ENCODE measurements around the gene PCNX1. TPM values are rescaled to one million over a fixed set of nuclear protein-coding genes. Genes with fewer than 3 reads are reported as not detected.
A peak's percentile ranks its signal among the peaks of the same experiment; 100 is the strongest.

Gene PCNX1
- total RNA-seq, 5 donors from 2014 or later (not counting 1 experiment from before 2014, with no cell fraction given), result 80.8 to 140 (median 86.3) TPM

GRCh38 chr14:70916799-70917198, 9.5 kb downstream of the PCNX1 start:
- Mint-ChIP-seq H3K4me3 (peak overlapping the region in 2 of 3 donors; percentile 2 to 47), H3K27ac (peak overlapping the region; percentile 69 to 89), H3K9me3 (no peaks in the 10 kb centered on the region), H3K27me3 (no peaks in the 10 kb centered on the region), H3K36me3 (peaks cover 17% of the 10 kb centered on the region), H3K4me1 (peaks cover 86 to 87% (median 87%) of the 10 kb centered on the region in 3 donors)
- Histone ChIP-seq H3K27me3 (replicated peaks in 1 of 2; ENCODE audit: control insufficient read depth in 2 of 2, extremely low read depth in 1 of 2, insufficient read depth in 2 of 2, low read length in 1 of 2) (no peaks in the 10 kb centered on the region), H3K4me3 (ENCODE audit: control insufficient read depth in 1 of 2, extremely low read depth in 1 of 2, low read length in 1 of 2) (no peak overlapping the region), H3K4me1 (ENCODE audit: control insufficient read depth in 1 of 2, extremely low read depth in 1 of 2, insufficient read depth in 2 of 2, low read length in 2 of 2) (peaks cover 11 to 31% of the 10 kb centered on the region in 2 experiments), H3K36me3 (ENCODE audit: control insufficient read depth in 2 of 2, extremely low read depth in 1 of 2, insufficient read depth in 1 of 2, low read length in 1 of 2) (no peaks in the 10 kb centered on the region), H3K9me3 (no peaks in the 10 kb centered on the region), H3K27ac (ENCODE audit: low read length) (peak overlapping the region; percentile 56)
- ChIA-PET CTCF (interaction anchor here in 1 of 2 donors (0.5 kb wide), 1 partner anchor 14 kb away, joined by 3 read pairs; no protein-coding TSS in a partner anchor), POLR2A (interaction anchor here in 1 of 2 donors (0.6 kb wide), 1 partner anchor 9 kb away, joined by 12 read pairs; the partner anchor contains the start of gene PCNX1)
- WGBS (ENCODE audit: insufficient coverage), result 86% methylated on average over 2 of the region's 4 CpGs
- DNase-seq (no peak), ATAC-seq (replicated peaks in 1 of 4) (peak in 1 of 4 experiments; percentile 15)

GRCh38 chr14:70917633-70918032, 10.4 kb downstream of the PCNX1 start:
- H3K27me3 ChIP-seq (replicated peaks in 1 of 2; ENCODE audit: control insufficient read depth in 2 of 2, extremely low read depth in 1 of 2, insufficient read depth in 2 of 2, low read length in 1 of 2), result no peaks in the 10 kb centered on the region
- peaks cover 17% of the 10 kb centered on the region for H3K36me3 Mint-ChIP-seq
- H3K4me1 ChIP-seq (ENCODE audit: control insufficient read depth in 1 of 2, extremely low read depth in 1 of 2, insufficient read depth in 2 of 2, low read length in 2 of 2), result peaks cover 8 to 31% of the 10 kb centered on the region in 2 experiments
- POLR2A ChIA-PET, result interaction anchor here in 1 of 2 donors (0.6 kb wide), 3 partner anchors 45 to 105 kb away, joined by 3 to 4 read pairs (median 4); no protein-coding TSS in a partner anchor
- H3K4me1 Mint-ChIP-seq, result peaks cover 83 to 88% (median 86%) of the 10 kb centered on the region in 3 donors
- peak overlapping the region; percentile 17 to 55 (median 18) for H3K4me3 Mint-ChIP-seq
- H3K36me3 ChIP-seq (ENCODE audit: control insufficient read depth in 2 of 2, extremely low read depth in 1 of 2, insufficient read depth in 1 of 2, low read length in 1 of 2), result no peaks in the 10 kb centered on the region
- CTCF ChIA-PET, result interaction anchor here in 1 of 2 donors (1.3 to 4.3 kb wide), 3 partner anchors 11 to 13 kb away, joined by 3 to 23 read pairs (median 4); partner anchors contain the start of gene PCNX1
- WGBS (ENCODE audit: insufficient coverage), result no CpG with 5 or more reads among the region's 1 CpG
- DNase-seq (peak in 1 of 35 experiments; percentile 34), ATAC-seq (replicated peaks in 1 of 4) (peak in 2 of 4 experiments; percentile 38 to 61)
- H3K27ac Mint-ChIP-seq, result peak overlapping the region; percentile 69 to 89
- H3K4me3 ChIP-seq (ENCODE audit: control insufficient read depth in 1 of 2, extremely low read depth in 1 of 2, low read length in 1 of 2), result no peak overlapping the region
- H3K9me3 ChIP-seq, result no peaks in the 10 kb centered on the region
- no peaks in the 10 kb centered on the region for H3K27me3 Mint-ChIP-seq
- H3K27ac ChIP-seq (ENCODE audit: low read length), result peak overlapping the region; percentile 56
- H3K9me3 Mint-ChIP-seq, result no peaks in the 10 kb centered on the region

- peak; percentile 25 to 53 (median 49) for ATAC-seq (replicated peaks in 1 of 4)
- H3K4me1 Mint-ChIP-seq, result peaks cover 93 to 96% (median 93%) of the 10 kb centered on the region in 3 donors
- peak overlapping the region; percentile 52 to 64 (median 55) for H3K4me3 Mint-ChIP-seq
- H3K9me3 Mint-ChIP-seq, result no peaks in the 10 kb centered on the region
- Histone ChIP-seq H3K27ac (ENCODE audit: low read length) (peak overlapping the region; percentile 54), H3K4me3 (ENCODE audit: control insufficient read depth in 1 of 2, extremely low read depth in 1 of 2, low read length in 1 of 2) (no peak overlapping the region), H3K4me1 (ENCODE audit: control insufficient read depth in 1 of 2, extremely low read depth in 1 of 2, insufficient read depth in 2 of 2, low read length in 2 of 2) (peaks cover 18 to 31% of the 10 kb centered on the region in 2 experiments), H3K9me3 (no peaks in the 10 kb centered on the region), H3K27me3 (replicated peaks in 1 of 2; ENCODE audit: control insufficient read depth in 2 of 2, extremely low read depth in 1 of 2, insufficient read depth in 2 of 2, low read length in 1 of 2) (no peaks in the 10 kb centered on the region), H3K36me3 (ENCODE audit: control insufficient read depth in 2 of 2, extremely low read depth in 1 of 2, insufficient read depth in 1 of 2, low read length in 1 of 2) (no peaks in the 10 kb centered on the region)
- 0% methylated on average over 1 of the region's 3 CpGs for WGBS (ENCODE audit: insufficient coverage)
- H3K27me3 Mint-ChIP-seq, result no peaks in the 10 kb centered on the region
- DNase-seq, result peak in 1 of 35 experiments; percentile 39
- POLR2A ChIA-PET, result interaction anchor here (0.5 to 0.9 kb wide), 5 partner anchors 8 to 79 kb away, joined by 3 to 8 read pairs (median 8); no protein-coding TSS in a partner anchor
- CTCF ChIA-PET, result interaction anchor here (0.6 to 4.3 kb wide), 7 partner anchors 8 to 102 kb away, joined by 3 to 23 read pairs (median 3); partner anchors contain the start of gene PCNX1 (in 1 of the 2)
- H3K36me3 Mint-ChIP-seq, result peaks cover 17% of the 10 kb centered on the region
- peak overlapping the region; percentile 89 to 92 for H3K27ac Mint-ChIP-seq
Observed at GRCh38 chr14:70919774-70920173, 12.5 kb downstream of the PCNX1 start.

- Histone ChIP-seq H3K36me3 (ENCODE audit: control insufficient read depth in 2 of 2, extremely low read depth in 1 of 2, insufficient read depth in 1 of 2, low read length in 1 of 2) (no peaks in the 10 kb centered on the region), H3K27me3 (replicated peaks in 1 of 2; ENCODE audit: control insufficient read depth in 2 of 2, extremely low read depth in 1 of 2, insufficient read depth in 2 of 2, low read length in 1 of 2) (no peaks in the 10 kb centered on the region), H3K4me1 (ENCODE audit: control insufficient read depth in 1 of 2, extremely low read depth in 1 of 2, insufficient read depth in 2 of 2, low read length in 2 of 2) (peaks cover 22 to 31% of the 10 kb centered on the region in 2 experiments), H3K4me3 (ENCODE audit: control insufficient read depth in 1 of 2, extremely low read depth in 1 of 2, low read length in 1 of 2) (no peak overlapping the region), H3K27ac (ENCODE audit: low read length) (peak overlapping the region; percentile 54), H3K9me3 (no peaks in the 10 kb centered on the region)
- no CpG with 5 or more reads among the region's 1 CpG for WGBS (ENCODE audit: insufficient coverage)
- ChIA-PET CTCF (interaction anchor here (0.6 to 4.3 kb wide), 3 partner anchors 14 to 45 kb away, joined by 3 to 23 read pairs (median 4); partner anchors contain the start of gene PCNX1 (in 1 of the 2)), POLR2A (interaction anchor here in 1 of 2 donors (0.5 to 0.8 kb wide), 3 partner anchors 13 to 78 kb away, joined by 3 to 7 read pairs (median 5); no protein-coding TSS in a partner anchor)
- Mint-ChIP-seq H3K27me3 (no peaks in the 10 kb centered on the region), H3K9me3 (no peaks in the 10 kb centered on the region), H3K4me3 (peak overlapping the region in 1 of 3 donors; percentile 55), H3K4me1 (peaks cover 93 to 95% (median 94%) of the 10 kb centered on the region in 3 donors), H3K27ac (peak overlapping the region; percentile 89 to 92), H3K36me3 (peaks cover 16% of the 10 kb centered on the region)
- no peak for DNase-seq
- ATAC-seq (replicated peaks in 1 of 4), result no peak
Observed at GRCh38 chr14:70920608-70921007, 13.3 kb downstream of the PCNX1 start.

- H3K4me3 ChIP-seq (ENCODE audit: control insufficient read depth in 1 of 2, extremely low read depth in 1 of 2, low read length in 1 of 2), result no peak overlapping the region
- H3K4me1 Mint-ChIP-seq, result peaks cover 93 to 95% (median 95%) of the 10 kb centered on the region in 3 donors
- H3K9me3 ChIP-seq, result no peaks in the 10 kb centered on the region
- peak overlapping the region; percentile 44 to 66 for H3K27ac Mint-ChIP-seq
- no peak overlapping the region for H3K4me3 Mint-ChIP-seq
- no peaks in the 10 kb centered on the region for H3K9me3 Mint-ChIP-seq
- no peak for ATAC-seq (replicated peaks in 1 of 4)
- peaks cover 9% of the 10 kb centered on the region for H3K36me3 Mint-ChIP-seq
- POLR2A ChIA-PET, result no interaction called here
- DNase-seq, result no peak
- no peaks in the 10 kb centered on the region for H3K27me3 ChIP-seq (replicated peaks in 1 of 2; ENCODE audit: control insufficient read depth in 2 of 2, extremely low read depth in 1 of 2, insufficient read depth in 2 of 2, low read length in 1 of 2)
- WGBS (ENCODE audit: insufficient coverage), result no CpG with 5 or more reads among the region's 1 CpG
- H3K27me3 Mint-ChIP-seq, result no peaks in the 10 kb centered on the region
- H3K27ac ChIP-seq (ENCODE audit: low read length), result no peak overlapping the region
- H3K4me1 ChIP-seq (ENCODE audit: control insufficient read depth in 1 of 2, extremely low read depth in 1 of 2, insufficient read depth in 2 of 2, low read length in 2 of 2), result peaks cover 29% of the 10 kb centered on the region in 2 experiments
- CTCF ChIA-PET, result no interaction called here
- no peaks in the 10 kb centered on the region for H3K36me3 ChIP-seq (ENCODE audit: control insufficient read depth in 2 of 2, extremely low read depth in 1 of 2, insufficient read depth in 1 of 2, low read length in 1 of 2)
Observed at GRCh38 chr14:70921669-70922068, 14.4 kb downstream of the PCNX1 start.

GRCh38 chr14:70924521-70924920, 17.3 kb downstream of the PCNX1 start:
- peak in 3 of 4 experiments; percentile 57 to 67 (median 63) for ATAC-seq (replicated peaks in 1 of 4)
- H3K9me3 Mint-ChIP-seq, result no peaks in the 10 kb centered on the region

More at GRCh38 chr14:70924521-70924920, 17.3 kb downstream of the PCNX1 start:
- H3K27ac Mint-ChIP-seq, result peak overlapping the region; percentile 15 to 52
- Histone ChIP-seq H3K27me3 (replicated peaks in 1 of 2; ENCODE audit: control insufficient read depth in 2 of 2, extremely low read depth in 1 of 2, insufficient read depth in 2 of 2, low read length in 1 of 2) (no peaks in the 10 kb centered on the region), H3K4me3 (ENCODE audit: control insufficient read depth in 1 of 2, extremely low read depth in 1 of 2, low read length in 1 of 2) (no peak overlapping the region), H3K36me3 (ENCODE audit: control insufficient read depth in 2 of 2, extremely low read depth in 1 of 2, insufficient read depth in 1 of 2, low read length in 1 of 2) (no peaks in the 10 kb centered on the region), H3K27ac (ENCODE audit: low read length) (no peak overlapping the region), H3K4me1 (ENCODE audit: control insufficient read depth in 1 of 2, extremely low read depth in 1 of 2, insufficient read depth in 2 of 2, low read length in 2 of 2) (peaks cover 10 to 30% of the 10 kb centered on the region in 2 experiments), H3K9me3 (no peaks in the 10 kb centered on the region)
- H3K4me1 Mint-ChIP-seq, result peaks cover 87 to 95% (median 90%) of the 10 kb centered on the region in 3 donors
- WGBS (ENCODE audit: insufficient coverage), result no CpG with 5 or more reads among the region's 2 CpGs
- peak overlapping the region in 1 of 3 donors; percentile 9 for H3K4me3 Mint-ChIP-seq
- no peaks in the 10 kb centered on the region for H3K27me3 Mint-ChIP-seq
- ChIA-PET CTCF (interaction anchor here (0.7 to 1.4 kb wide), 5 partner anchors 17 to 76 kb away, joined by 3 to 10 read pairs (median 6); partner anchors contain the start of gene PCNX1 (in 1 of the 2)), POLR2A (interaction anchor here in 1 of 2 donors (0.9 kb wide), 1 partner anchor 31 kb away, joined by 3 read pairs; no protein-coding TSS in a partner anchor)
- no peak for DNase-seq
- no peaks in the 10 kb centered on the region for H3K36me3 Mint-ChIP-seq
